ENCODE data around the gene IRF2BPL. TPM values are rescaled to one million over a fixed set of nuclear protein-coding genes. Genes with fewer than 3 reads are reported as not detected.

Gene IRF2BPL
- total RNA-seq, 1 experiment from 2014 or later: 31.9 TPM

DNA sequence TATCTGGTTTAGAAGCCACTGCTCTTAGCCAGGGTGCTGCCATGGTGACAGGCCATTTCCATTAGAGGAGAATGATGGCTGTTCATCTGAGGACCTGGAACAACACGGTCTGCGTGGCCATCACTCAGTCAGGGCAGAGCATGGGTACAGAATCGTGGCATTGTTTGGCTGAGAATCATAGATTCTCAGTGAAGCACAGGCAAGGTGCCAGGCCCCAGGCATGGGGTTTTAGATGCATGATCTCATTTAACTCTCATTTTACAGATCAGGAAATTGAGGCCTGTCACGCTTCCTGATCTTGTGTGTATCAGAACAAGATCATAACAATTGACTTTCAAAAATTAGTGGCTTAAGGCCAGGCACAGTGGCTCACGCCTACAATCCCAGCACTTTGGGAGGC is 26.8 kb upstream of the IRF2BPL start:
- no peak for DNase-seq (ENCODE audit: low spot score)

- DNase-seq (ENCODE audit: low spot score): peak; percentile 68
Observed at GRCh38 chr14:77053046-77053841, 24.7 kb upstream of the IRF2BPL start.

DNA sequence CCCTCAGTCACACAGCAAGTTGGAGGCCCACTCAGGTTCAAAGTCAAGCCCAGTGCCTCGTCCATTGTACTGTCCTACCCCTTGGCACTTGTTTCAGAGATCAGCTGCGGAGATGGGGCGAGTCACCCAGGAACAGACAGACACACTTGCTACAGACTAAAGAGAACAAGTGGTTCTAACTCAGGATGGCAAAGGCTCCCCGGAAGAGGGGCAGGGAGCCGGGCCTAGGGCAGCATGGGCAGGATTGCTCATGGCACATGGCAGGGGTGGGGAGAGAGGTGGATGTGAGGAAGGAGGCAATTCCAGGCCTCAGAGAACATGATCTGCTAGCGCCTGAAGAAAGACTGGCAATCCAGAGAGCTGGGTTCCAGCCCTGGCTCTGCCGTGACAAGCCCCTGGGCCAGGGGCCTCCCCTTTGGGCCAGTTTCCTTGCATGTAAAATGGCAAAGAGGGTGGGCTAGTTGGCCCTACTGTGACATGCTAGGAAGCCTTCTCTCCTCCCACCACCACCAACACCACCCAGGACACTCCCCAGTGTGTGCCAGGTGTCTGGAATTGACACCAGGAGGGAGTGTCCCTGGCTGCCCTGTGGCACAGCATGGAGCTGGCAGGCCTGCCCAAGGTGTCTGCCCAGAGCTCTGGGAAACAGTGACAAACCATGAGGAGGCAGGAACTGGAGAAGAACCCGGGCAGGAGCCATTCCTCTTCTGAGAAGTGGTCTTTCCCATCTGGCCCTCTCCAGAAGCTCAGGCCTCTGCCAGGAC is 24.0 kb upstream of the IRF2BPL start:
- no peak for DNase-seq (ENCODE audit: low spot score)

GRCh38 chr14:77051116-77051515 is 22.6 kb upstream of the IRF2BPL start:
- no peak for DNase-seq (ENCODE audit: low spot score)

GRCh38 chr14:77046721-77047120 is 18.2 kb upstream of the IRF2BPL start:
- DNase-seq (ENCODE audit: low spot score): no peak

- no peak for DNase-seq (ENCODE audit: low spot score)
Observed at GRCh38 chr14:77045238-77046162, 17.0 kb upstream of the IRF2BPL start.

DNA sequence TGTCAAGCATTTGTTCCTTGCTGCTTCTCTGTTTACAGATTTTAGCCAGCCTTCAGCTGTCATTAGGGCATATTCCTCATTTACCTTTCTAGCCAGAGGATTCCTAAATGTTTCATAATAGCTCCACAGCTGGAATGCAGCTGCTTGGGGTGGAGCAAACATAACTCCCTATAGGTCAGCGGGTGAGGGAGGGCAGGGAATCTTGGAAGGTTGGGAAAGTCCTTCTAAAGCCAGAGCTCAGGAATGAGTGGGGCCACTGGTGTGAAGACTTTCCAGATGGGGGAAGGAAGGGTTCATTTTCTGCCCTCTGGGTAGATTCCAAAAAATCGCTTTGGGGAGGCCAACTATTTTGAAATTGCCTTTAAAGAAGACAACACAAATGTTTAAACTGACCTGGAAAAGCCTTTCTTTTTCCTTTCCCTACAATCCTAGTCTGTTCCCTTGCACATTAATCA is 16.3 kb upstream of the IRF2BPL start:
- DNase-seq (ENCODE audit: low spot score): no peak

DNA sequence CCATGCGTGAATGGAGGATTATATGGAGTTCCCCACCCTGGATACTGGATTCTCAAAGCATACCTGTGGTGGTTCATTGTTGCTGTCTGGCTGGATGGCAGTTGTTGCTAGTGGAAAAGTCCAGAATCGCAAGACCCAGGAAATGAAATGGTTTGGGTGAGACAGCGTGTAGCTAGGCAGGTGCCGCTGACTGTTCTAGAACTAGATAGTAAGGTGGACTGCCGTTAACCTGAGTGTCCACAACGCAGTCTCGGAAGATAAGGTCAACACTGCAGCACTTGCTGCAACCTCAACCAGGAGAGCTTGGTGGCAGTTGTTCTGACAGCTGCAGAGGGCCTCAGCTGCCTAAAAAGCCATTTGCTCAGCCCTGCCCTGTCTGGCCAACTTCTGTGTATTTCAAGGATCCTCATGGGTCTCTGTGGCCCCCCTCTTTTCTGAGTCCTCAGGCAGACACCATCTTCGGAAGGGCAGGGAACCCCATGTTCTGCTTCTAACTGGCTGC is 15.5 kb upstream of the IRF2BPL start:
- DNase-seq (ENCODE audit: low spot score): no peak

DNA sequence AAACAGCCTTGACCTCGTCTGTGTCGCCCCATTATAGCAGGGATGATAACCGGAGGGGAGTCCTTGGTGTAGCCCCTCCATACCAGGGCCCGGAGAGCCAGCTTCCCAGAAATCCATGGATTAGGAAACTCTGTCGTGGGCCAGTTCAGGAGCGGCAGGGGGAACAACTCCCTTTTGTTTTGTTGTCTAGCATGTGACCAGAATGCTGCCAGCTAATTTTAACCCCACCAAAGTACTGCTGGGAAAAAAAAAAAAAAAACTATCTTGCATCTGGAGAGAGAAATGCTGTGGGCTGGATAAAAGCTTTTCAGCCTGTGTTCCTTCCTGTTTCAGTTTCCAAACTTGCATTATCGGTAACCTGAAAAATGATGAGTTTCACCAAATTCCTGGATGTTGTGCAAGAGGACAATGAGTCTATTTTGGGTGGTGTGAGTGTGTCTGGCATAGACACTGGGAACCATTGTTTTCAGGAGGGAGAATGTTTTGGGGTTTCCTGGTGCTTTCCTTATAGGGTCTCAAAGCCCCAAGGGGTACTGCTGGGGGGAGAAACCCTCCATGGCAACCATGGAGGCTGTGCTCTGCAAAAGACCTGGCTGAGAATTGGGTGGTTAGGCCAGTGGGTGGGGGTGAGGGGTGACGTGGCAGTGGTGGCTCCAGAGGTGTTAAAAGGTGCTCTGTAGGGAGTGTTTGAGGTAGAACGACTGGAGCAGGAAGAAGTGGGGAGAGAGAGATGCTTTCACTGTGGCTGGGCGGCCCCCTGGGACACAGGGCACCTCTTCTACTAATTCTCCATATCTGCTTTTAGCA is 14.9 kb upstream of the IRF2BPL start:
- DNase-seq (ENCODE audit: low spot score): no peak

GRCh38 chr14:77041881-77042545 is 13.5 kb upstream of the IRF2BPL start:
- DNase-seq (ENCODE audit: low spot score): no peak

GRCh38 chr14:77040741-77041653 is 12.5 kb upstream of the IRF2BPL start:
- DNase-seq (ENCODE audit: low spot score): no peak

DNA sequence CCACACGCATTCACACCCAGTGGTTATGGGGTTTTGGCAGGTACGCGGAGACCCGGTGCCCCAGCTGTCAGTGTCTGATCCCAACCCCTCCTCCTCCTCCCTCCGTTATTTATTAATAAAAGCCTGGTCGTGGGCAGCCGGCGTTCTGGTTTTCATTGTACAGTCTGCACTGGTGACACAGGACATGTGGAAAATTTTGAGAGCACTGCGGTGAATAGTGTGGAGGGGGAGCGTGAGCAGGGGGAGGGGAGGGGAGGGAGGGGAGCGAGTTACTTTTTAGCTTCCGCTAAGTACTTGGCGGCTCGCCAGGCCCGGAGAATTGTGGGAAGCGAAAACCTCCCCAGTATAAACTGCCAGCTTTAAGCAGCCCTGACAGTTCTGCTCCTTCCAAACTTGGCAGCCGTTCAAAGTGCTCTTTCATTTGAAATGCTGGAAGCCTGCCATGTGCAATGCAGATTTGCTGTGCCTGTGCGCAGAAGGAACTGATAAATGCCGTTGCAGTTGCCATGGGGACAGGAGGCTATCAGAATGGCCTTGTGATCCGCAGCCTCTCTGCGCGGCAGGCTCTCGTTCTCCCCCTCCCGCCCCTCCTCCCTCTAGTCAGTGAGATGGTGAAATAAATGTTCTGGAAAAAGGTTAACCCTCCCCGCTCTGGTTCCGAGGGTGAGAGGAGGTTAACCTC is 11.7 kb upstream of the IRF2BPL start:
- peak; percentile 96 for DNase-seq (ENCODE audit: low spot score)

DNA sequence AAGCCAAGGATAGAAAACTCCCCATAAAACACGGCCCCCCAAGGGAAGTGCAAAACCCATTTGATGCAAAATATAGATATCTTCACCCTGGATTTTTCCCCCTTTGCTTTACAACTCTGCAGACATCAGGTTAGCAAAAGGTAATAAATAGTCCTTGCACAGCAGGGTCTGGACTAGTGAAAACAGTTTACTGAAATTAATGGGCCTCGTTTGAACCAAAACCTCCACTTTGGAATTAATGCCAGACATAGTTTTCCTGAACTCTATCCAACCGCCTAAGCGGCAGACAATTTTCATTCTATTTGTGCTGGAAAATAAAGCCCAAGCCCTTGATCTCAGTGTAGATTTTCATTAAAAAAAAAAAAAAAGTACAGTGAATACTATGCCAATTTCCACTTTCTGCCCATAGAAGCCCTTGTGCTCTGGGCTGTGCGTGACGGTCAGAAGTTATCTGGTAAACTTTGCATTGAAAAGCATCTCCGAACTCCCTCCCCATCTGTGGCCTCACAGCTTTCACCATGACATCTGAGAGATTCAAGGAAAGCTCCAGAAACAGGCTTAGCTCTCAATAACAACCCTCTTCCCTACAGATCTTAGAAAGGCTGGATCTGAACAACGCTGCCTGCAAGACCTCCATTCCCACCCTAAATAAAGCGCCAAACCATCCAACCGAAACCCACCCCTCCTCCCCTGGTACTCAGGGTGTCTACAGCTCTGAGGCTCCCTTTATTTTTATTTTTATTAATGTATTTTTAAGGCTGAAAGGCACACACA is 11.0 kb upstream of the IRF2BPL start:
- DNase-seq (ENCODE audit: low spot score): no peak

- DNase-seq (ENCODE audit: low spot score): no peak
Observed at GRCh38 chr14:77037938-77038568, 9.5 kb upstream of the IRF2BPL start.

- DNase-seq (ENCODE audit: low spot score): no peak
Observed at GRCh38 chr14:77037215-77037937, 8.9 kb upstream of the IRF2BPL start.

- DNase-seq (ENCODE audit: low spot score): no peak
Observed at GRCh38 chr14:77036484-77037214, 8.1 kb upstream of the IRF2BPL start.

Measured in HT-29 (cell line).